ENCODE measurements around the gene CDC42EP4. TPM values are rescaled to one million over a fixed set of nuclear protein-coding genes. Genes with fewer than 3 reads are reported as not detected.

CDC42EP4 gene
- total and polyA plus RNA-seq, 7 donors, result 10.7 to 24.4 (median 18.3) TPM

DNA sequence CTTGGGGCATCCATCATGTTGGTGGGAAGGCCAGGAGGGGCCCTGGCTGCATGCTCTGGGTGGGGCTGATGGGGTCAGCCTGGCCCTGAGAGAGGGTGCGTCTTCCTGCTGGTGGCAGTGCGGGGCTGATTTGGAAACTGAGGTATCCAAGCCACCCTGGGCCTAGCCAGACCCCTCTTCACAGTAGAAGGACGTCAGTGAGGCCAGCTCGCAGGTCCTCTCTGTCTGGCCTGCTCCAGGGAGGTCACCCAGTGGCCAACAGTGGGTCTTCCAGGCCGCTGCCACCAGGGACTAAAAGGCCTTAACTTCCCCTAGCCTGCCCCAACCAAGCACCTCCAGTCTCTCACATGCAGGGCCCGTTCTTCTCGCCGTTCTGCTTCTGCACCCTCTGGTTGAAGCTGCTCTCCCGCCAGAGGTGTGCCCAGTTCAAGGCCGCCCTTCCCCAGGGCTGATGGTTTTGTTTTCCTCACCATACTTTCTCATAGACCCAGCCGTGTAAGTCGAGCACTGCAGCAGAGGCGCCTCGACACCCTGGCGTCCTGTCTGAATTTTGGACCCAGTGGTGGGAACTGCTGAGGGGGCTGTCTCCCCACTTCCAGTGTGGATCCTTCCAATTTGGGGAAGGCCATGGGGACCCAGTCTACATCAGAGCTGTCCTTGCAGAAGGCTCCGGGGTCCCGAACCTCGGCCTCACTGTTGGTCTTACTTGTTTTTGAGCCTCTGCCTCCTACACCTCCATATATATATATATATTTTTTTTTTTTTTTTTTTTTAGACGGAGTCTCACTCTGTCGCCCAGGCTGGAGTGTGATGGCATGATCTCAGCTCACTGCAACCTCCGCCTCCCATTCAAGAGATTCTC, 42.9 kb upstream of the CDC42EP4 start:
- TF ChIP-seq, protein P1, sequence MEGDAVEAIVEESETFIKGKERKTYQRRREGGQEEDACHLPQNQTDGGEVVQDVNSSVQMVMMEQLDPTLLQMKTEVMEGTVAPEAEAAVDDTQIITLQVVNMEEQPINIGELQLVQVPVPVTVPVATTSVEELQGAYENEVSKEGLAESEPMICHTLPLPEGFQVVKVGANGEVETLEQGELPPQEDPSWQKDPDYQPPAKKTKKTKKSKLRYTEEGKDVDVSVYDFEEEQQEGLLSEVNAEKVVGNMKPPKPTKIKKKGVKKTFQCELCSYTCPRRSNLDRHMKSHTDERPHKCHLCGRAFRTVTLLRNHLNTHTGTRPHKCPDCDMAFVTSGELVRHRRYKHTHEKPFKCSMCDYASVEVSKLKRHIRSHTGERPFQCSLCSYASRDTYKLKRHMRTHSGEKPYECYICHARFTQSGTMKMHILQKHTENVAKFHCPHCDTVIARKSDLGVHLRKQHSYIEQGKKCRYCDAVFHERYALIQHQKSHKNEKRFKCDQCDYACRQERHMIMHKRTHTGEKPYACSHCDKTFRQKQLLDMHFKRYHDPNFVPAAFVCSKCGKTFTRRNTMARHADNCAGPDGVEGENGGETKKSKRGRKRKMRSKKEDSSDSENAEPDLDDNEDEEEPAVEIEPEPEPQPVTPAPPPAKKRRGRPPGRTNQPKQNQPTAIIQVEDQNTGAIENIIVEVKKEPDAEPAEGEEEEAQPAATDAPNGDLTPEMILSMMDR (IDR thresholded peaks at IDR 0.05), result no peak
- H3K27ac ChIP-seq, result no peak overlapping the region
- H3K4me1 ChIP-seq, result no peaks in the 10 kb centered on the region
- H3K9me3 ChIP-seq, result no peaks in the 10 kb centered on the region
- no peak for ATAC-seq
- H3K4me3 ChIP-seq, result no peak overlapping the region
- WGBS, 3 donors, result 89 to 96% (median 90%) methylated on average over 20 to 21 of the region's 21 CpGs
- DNase-seq, result no peak
- intact Hi-C loops (cut with DNase I), result loop anchor here in 1 of 2 donors (5.0 kb wide), 1 partner anchor 42 kb away; the partner anchor contains the start of gene CDC42EP4
- no peaks in the 10 kb centered on the region for H3K27me3 ChIP-seq (ENCODE audit: insufficient read depth in 3 of 3, low read length in 2 of 3)
- no peaks in the 10 kb centered on the region for H3K36me3 ChIP-seq (ENCODE audit: insufficient read depth in 1 of 2, low read depth in 1 of 2)

GRCh38 chr17:73352261-73352660, 40.5 kb upstream of the CDC42EP4 start:
- Histone ChIP-seq H3K27me3 (ENCODE audit: insufficient read depth in 3 of 3, low read length in 2 of 3) (no peaks in the 10 kb centered on the region), H3K4me1 (no peaks in the 10 kb centered on the region), H3K4me3 (no peak overlapping the region), H3K36me3 (ENCODE audit: insufficient read depth in 1 of 2, low read depth in 1 of 2) (no peaks in the 10 kb centered on the region), H3K9me3 (no peaks in the 10 kb centered on the region), H3K27ac (no peak overlapping the region)
- intact Hi-C loops (cut with DNase I), result no loop called here
- ATAC-seq (no peak), DNase-seq (no peak)
- TF ChIP-seq, protein P1 (IDR thresholded peaks at IDR 0.05), result no peak
- 88 to 93% (median 93%) methylated on average over 13 of the region's 13 CpGs for WGBS, 3 donors

DNA sequence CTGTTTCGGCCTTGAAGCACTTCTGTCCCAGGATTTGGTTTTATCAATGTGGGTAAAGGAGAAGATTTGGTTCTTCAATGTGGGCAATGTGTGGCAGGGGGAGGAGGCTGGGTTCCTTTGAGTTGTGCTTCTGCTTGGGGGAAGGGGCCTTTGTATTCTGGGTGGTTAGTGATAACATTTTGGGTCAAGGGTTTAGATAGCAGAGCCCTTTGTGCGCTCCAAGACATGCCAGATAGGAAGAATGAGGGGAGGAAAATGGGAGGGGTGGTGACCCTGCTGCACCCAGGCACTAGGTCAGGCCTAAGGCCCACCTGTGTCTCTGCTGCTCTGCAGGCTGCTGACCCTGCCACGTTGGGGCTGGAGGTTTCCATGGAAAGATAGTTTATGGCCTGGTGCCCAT, 40.0 kb upstream of the CDC42EP4 start:
- Histone ChIP-seq H3K27me3 (ENCODE audit: insufficient read depth in 3 of 3, low read length in 2 of 3) (no peaks in the 10 kb centered on the region), H3K36me3 (ENCODE audit: insufficient read depth in 1 of 2, low read depth in 1 of 2) (no peaks in the 10 kb centered on the region), H3K27ac (no peak overlapping the region), H3K9me3 (no peaks in the 10 kb centered on the region), H3K4me1 (no peaks in the 10 kb centered on the region), H3K4me3 (no peak overlapping the region)
- TF ChIP-seq, protein P1 (IDR thresholded peaks at IDR 0.05), result no peak
- intact Hi-C loops (cut with DNase I), result no loop called here
- 81 to 83% (median 83%) methylated on average over 3 of the region's 3 CpGs for WGBS, 3 donors
- DNase-seq (no peak), ATAC-seq (no peak)

DNA sequence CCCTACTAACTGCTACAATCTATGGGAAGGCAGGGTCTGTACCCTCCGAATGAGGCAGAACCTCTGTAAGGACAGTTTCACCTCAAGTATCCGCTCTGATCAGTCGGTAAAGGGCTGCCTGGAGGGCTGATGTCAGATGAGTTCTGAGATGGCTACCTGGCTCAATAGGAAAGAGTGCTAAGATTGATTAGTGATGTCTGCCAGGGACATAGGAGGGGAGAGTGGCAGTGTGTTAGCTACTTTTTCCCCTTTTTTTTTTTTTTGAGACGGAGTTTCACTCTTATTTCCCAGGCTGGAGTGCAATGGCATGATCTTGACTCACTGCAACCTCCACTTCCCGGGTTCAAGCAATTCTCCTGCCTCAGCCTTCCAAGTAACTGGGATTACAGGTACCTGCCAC, 39.1 kb upstream of the CDC42EP4 start:
- ATAC-seq, result no peak
- H3K27ac ChIP-seq, result no peak overlapping the region
- WGBS, 3 donors, result 94 to 98% (median 98%) methylated on average over 5 of the region's 5 CpGs
- no peaks in the 10 kb centered on the region for H3K36me3 ChIP-seq (ENCODE audit: insufficient read depth in 1 of 2, low read depth in 1 of 2)
- H3K4me3 ChIP-seq, result no peak overlapping the region
- no peaks in the 10 kb centered on the region for H3K9me3 ChIP-seq
- DNase-seq, result no peak
- intact Hi-C loops (cut with DNase I), result no loop called here
- H3K27me3 ChIP-seq (ENCODE audit: insufficient read depth in 3 of 3, low read length in 2 of 3), result no peaks in the 10 kb centered on the region
- H3K4me1 ChIP-seq, result no peaks in the 10 kb centered on the region
- TF ChIP-seq, protein P1 (IDR thresholded peaks at IDR 0.05), result no peak
